Nephron (organoid): ENCODE data around the gene ADO.

Experiments
- H3K27ac Mint-ChIP-seq, 3 experiments: 2 replicates each; pipeline ENCODE4 v1.8.0; 2020; ENCODE audit warnings: mixed read lengths in 3 of 3, mild to moderate bottlenecking in 2 of 3, moderate library complexity in 1 of 3
- H3K27me3 Mint-ChIP-seq: 2 replicates; pipeline ENCODE4 v1.8.0; 2021; ENCODE audit warnings: low read depth, mild to moderate bottlenecking, moderate library complexity, mixed read lengths
- H3K36me3 Mint-ChIP-seq: 2 replicates; pipeline ENCODE4 v1.8.0; 2020; ENCODE audit warnings: low read depth, mixed read lengths
- H3K4me1 Mint-ChIP-seq: 2 replicates; pipeline ENCODE4 v1.8.0; 2020; ENCODE audit warnings: mixed read lengths
- H3K4me3 Mint-ChIP-seq, 3 experiments: 2 replicates each; pipeline ENCODE4 v1.8.0; 2020; ENCODE audit warnings: mild to moderate bottlenecking in 3 of 3, mixed read lengths in 3 of 3, moderate library complexity in 2 of 3
- H3K9me3 Mint-ChIP-seq: 2 replicates; pipeline ENCODE4 v1.8.0; 2020; ENCODE audit warnings: mixed read lengths
- TF ChIP-seq, protein P1 (sequence below), 3 experiments: fragments of 200-600 bp; sonication (generic); IDR thresholded peaks; one replicate each; pipeline ENCODE4 v1.5.0; 2021; ENCODE audit warnings: antibody characterized with exemption in 3 of 3; ENCODE audit not compliant: unreplicated experiment in 3 of 3

Gene ADO

DNA sequence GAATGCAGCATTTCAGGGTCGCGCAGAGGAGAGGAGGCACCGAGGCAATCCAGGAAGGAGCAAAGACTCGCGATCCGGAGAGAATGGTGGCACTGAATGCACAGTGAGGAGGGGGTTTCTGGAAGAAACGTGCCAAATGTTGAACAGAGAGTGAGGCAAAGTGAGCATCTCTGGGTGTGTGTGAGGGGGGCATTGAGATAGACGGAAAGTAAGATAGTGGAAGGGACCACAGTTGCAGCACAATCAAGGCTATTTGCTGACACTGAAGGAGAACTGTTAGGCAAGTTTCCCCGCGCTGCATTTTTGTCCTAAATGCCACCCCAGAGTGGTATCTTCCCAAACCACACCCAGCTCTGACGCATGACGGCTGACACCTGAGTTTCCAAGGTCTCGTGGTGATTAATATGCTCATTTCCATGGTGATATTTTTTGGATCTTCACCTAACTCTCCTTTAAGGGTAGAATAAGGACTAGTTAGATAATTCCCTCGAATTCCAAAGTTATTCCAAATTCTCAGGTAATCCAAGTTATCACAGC, 14.4 kb upstream of the ADO start:
- Mint-ChIP-seq H3K9me3 (peaks cover 17% of the 10 kb centered on the region), H3K27ac (peak overlapping the region; percentile 0 to 44 (median 4)), H3K27me3 (no peaks in the 10 kb centered on the region), H3K36me3 (peaks cover 4% of the 10 kb centered on the region), H3K4me1 (peaks cover 30% of the 10 kb centered on the region), H3K4me3 (no peak overlapping the region)
- TF ChIP-seq, protein P1, sequence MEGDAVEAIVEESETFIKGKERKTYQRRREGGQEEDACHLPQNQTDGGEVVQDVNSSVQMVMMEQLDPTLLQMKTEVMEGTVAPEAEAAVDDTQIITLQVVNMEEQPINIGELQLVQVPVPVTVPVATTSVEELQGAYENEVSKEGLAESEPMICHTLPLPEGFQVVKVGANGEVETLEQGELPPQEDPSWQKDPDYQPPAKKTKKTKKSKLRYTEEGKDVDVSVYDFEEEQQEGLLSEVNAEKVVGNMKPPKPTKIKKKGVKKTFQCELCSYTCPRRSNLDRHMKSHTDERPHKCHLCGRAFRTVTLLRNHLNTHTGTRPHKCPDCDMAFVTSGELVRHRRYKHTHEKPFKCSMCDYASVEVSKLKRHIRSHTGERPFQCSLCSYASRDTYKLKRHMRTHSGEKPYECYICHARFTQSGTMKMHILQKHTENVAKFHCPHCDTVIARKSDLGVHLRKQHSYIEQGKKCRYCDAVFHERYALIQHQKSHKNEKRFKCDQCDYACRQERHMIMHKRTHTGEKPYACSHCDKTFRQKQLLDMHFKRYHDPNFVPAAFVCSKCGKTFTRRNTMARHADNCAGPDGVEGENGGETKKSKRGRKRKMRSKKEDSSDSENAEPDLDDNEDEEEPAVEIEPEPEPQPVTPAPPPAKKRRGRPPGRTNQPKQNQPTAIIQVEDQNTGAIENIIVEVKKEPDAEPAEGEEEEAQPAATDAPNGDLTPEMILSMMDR (IDR thresholded peaks at IDR 0.05; ENCODE audit: unreplicated experiment in 3 of 3) = no peak

DNA sequence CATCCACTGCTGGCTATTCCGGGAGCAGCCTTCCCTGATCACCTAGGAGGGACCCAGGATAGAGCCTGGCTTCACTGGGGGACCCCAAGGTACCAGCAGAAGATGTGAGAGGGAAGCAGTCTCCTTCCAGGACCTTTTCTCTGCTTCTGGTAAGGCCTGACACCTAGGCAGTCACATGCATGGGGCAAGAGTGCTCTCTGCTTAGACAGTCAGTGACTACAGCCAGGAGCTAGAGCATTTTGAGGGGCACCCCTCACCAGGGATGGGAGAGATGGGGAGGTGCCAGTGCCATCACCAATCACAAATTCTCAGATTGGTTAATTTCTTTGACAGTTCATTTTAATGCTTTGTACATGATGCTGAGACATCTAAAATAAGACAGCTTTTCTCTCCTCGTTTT, 13.9 kb upstream of the ADO start:
- peak overlapping the region in 1 of 3 experiments; percentile 31 for H3K27ac Mint-ChIP-seq
- H3K4me3 Mint-ChIP-seq = no peak overlapping the region
- H3K36me3 Mint-ChIP-seq = no peaks in the 10 kb centered on the region
- H3K9me3 Mint-ChIP-seq = peaks cover 14% of the 10 kb centered on the region
- H3K4me1 Mint-ChIP-seq = peaks cover 32% of the 10 kb centered on the region
- no peaks in the 10 kb centered on the region for H3K27me3 Mint-ChIP-seq
- TF ChIP-seq, protein P1 (IDR thresholded peaks at IDR 0.05; ENCODE audit: unreplicated experiment in 3 of 3) = no peak

DNA sequence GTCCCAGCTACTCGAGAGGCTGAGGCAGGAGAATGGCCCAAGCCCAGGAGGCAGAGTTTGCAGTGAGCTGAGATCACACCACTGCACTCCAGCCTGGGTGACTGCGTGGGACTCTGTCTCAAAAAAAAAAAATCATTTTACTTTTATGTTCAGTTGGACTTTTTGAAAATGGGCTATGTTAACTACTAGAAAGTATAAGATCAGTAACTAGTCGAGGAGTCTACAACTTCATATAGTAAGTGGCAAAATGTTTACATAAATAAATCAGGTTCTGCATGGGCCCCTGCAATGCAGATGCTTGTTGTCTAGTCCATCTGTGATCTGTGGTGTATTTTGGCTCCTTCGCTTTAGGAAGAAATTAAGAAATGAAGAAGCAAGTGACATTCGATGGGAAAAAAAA, 12.3 kb upstream of the ADO start:
- H3K27me3 Mint-ChIP-seq = no peaks in the 10 kb centered on the region
- no peaks in the 10 kb centered on the region for H3K9me3 Mint-ChIP-seq
- H3K27ac Mint-ChIP-seq = no peak overlapping the region
- H3K36me3 Mint-ChIP-seq = no peaks in the 10 kb centered on the region
- TF ChIP-seq, protein P1 (IDR thresholded peaks at IDR 0.05; ENCODE audit: unreplicated experiment in 3 of 3) = no peak
- H3K4me1 Mint-ChIP-seq = peaks cover 40% of the 10 kb centered on the region
- no peak overlapping the region for H3K4me3 Mint-ChIP-seq

DNA sequence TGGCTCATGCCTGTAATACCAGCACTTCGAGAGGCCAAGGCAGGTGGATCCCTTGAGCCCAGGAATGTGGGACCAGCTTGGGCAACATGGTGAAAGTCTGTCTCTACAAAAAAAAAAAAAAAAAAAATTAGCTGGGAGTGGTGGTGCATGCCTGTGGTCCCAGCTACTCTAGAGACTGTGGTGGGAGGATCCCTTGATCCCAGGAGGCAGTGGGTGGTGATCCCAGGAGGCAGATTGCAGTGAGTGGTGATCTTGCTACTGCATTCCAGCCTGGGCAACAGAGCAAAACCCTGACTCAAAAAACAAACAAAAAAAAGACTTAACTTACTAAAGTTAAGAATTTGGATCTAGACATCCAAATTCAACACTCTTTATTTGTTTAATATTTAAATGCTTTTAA, 10.2 kb upstream of the ADO start:
- Mint-ChIP-seq H3K27ac (peak overlapping the region in 1 of 3 experiments; percentile 60), H3K4me3 (no peak overlapping the region), H3K9me3 (no peaks in the 10 kb centered on the region), H3K36me3 (no peaks in the 10 kb centered on the region), H3K4me1 (peaks cover 32% of the 10 kb centered on the region), H3K27me3 (no peaks in the 10 kb centered on the region)
- TF ChIP-seq, protein P1 (IDR thresholded peaks at IDR 0.05; ENCODE audit: unreplicated experiment in 3 of 3) = no peak

DNA sequence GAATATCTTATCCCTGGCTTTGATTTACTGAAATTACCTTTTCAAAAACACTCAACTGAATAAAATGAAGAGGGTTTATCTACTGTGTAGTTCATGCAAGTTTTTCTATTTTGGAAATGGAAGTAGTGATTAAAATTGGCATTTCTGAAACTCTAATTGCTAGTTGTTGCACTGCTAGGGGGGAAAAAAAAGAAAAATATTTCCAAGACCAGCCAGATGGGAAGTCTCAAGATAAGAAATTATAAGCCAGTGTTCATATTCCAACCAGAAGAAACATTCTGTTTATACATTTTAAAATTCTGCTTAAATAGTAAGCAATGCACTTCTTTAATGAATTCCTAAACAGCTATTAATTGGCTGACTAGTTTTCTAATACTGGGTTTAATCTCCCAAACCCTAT, 9.4 kb upstream of the ADO start:
- Mint-ChIP-seq H3K4me3 (no peak overlapping the region), H3K27ac (peak overlapping the region in 2 of 3 experiments; percentile 58 to 60), H3K9me3 (no peaks in the 10 kb centered on the region), H3K4me1 (peaks cover 29% of the 10 kb centered on the region), H3K36me3 (no peaks in the 10 kb centered on the region), H3K27me3 (no peaks in the 10 kb centered on the region)
- TF ChIP-seq, protein P1 (IDR thresholded peaks at IDR 0.05; ENCODE audit: unreplicated experiment in 3 of 3) = no peak

DNA sequence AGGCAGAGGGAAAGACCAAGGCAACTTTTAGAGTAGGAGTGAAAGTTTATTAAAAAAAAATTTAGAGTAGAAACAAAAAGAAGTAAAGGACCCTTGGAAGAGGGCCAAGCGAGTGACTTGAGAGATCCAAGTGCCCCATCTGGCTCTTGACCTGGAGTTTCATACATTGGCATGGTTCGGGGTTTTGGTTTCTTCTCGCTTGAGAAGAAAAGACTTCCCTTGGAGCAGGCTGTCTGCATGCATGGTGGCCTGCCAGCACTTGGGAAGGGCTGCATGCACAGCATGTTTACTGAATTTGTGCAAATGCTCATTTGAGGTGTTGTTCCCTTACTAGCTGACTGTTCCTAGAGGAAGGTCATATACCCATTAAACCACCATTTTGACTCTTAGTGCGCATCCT, 8.8 kb upstream of the ADO start:
- H3K4me1 Mint-ChIP-seq = peaks cover 36% of the 10 kb centered on the region
- H3K4me3 Mint-ChIP-seq = no peak overlapping the region
- H3K9me3 Mint-ChIP-seq = no peaks in the 10 kb centered on the region
- peak overlapping the region in 2 of 3 experiments; percentile 21 to 63 for H3K27ac Mint-ChIP-seq
- H3K27me3 Mint-ChIP-seq = no peaks in the 10 kb centered on the region
- TF ChIP-seq, protein P1 (IDR thresholded peaks at IDR 0.05; ENCODE audit: unreplicated experiment in 3 of 3) = no peak
- no peaks in the 10 kb centered on the region for H3K36me3 Mint-ChIP-seq
